ENCODE data around the gene CADM2. TPM values are rescaled to one million over a fixed set of nuclear protein-coding genes. Genes with fewer than 3 reads are reported as not detected.

The CADM2 gene
- total and polyA plus RNA-seq, 8 donors: 0.28 to 4.6 (median 0.42) TPM

- no peak for FAIRE-seq
- WGBS, 2 donors: 39 to 56% methylated on average over 2 of the region's 2 CpGs
- H3K27ac ChIP-seq: no peak overlapping the region
Measured at GRCh38 chr3:86109434-86109833, 1150.6 kb downstream of the CADM2 start.

More at GRCh38 chr3:86109434-86109833, 1150.6 kb downstream of the CADM2 start:
- DNase-seq: no peak
- Histone ChIP-seq H3K4me1 (no peaks in the 10 kb centered on the region), H3K4me3 (no peak overlapping the region), H3K9me3 (no peaks in the 10 kb centered on the region), H3K36me3 (no peaks in the 10 kb centered on the region), H3K27me3 (no peaks in the 10 kb centered on the region)
- TF ChIP-seq, protein P1, sequence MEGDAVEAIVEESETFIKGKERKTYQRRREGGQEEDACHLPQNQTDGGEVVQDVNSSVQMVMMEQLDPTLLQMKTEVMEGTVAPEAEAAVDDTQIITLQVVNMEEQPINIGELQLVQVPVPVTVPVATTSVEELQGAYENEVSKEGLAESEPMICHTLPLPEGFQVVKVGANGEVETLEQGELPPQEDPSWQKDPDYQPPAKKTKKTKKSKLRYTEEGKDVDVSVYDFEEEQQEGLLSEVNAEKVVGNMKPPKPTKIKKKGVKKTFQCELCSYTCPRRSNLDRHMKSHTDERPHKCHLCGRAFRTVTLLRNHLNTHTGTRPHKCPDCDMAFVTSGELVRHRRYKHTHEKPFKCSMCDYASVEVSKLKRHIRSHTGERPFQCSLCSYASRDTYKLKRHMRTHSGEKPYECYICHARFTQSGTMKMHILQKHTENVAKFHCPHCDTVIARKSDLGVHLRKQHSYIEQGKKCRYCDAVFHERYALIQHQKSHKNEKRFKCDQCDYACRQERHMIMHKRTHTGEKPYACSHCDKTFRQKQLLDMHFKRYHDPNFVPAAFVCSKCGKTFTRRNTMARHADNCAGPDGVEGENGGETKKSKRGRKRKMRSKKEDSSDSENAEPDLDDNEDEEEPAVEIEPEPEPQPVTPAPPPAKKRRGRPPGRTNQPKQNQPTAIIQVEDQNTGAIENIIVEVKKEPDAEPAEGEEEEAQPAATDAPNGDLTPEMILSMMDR (IDR thresholded peaks at IDR 0.05): no peak
- intact Hi-C loops (cut with DNase I): no loop called here
- peak in 1 of 4 donors; percentile 49 for ATAC-seq

Small RNAs within 50 kb of the gene (microRNA-seq; reads per million reads assigned to microRNA genes)
- 0 reads per million in 2 donors for gene MIR5688

All from pancreas (tissue), 10 donors.